Measurements from ENCODE around the gene CRP. TPM values are rescaled to one million over a fixed set of nuclear protein-coding genes. Genes with fewer than 3 reads are reported as not detected.
"Not testable (repeated sequence)": the region's sequence is repeated elsewhere in the genome, so short reads cannot be mapped to it uniquely, and the experiment has no call there.

The CRP gene
- total and polyA plus RNA-seq, 7 donors: 0.20 TPM; not detected in 6

DNA sequence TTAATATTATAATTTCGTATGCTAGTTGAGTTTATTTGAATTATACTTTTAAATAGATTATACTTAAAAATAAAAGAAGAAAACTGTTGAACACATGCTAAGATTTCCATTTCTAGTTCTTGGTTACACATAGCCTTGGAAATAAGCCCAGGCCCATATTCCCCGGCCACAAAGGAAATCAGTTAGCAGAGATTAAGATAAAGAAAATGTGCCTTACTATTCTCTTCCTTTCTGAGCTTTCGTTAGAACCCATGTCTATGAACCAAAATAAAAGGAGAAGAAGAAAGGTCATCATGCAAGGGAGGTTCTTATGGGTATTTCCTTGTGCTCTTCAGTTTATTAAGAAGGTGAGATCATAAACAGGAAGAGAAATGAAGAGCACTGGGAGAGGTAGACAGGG is 32.3 kb upstream of the CRP start:
- Histone ChIP-seq H3K27ac (no peak overlapping the region), H3K4me1 (no peaks in the 10 kb centered on the region), H3K36me3 (no peaks in the 10 kb centered on the region), H3K4me3 (no peak overlapping the region), H3K27me3 (no peaks in the 10 kb centered on the region), H3K9me3 (peaks cover 0 to 2% (median 0%) of the 10 kb centered on the region in 4 donors)
- intact Hi-C loops (cut with DNase I): no loop called here
- DNase-seq: no peak
- WGBS, 2 donors: 57 to 69% methylated on average over 3 of the region's 3 CpGs
- TF ChIP-seq EP300 (IDR thresholded peaks at IDR 0.05) (no peak), POLR2A (IDR thresholded peaks at IDR 0.05) (no peak), POLR2AphosphoS5 (IDR thresholded peaks at IDR 0.05) (no peak)
- TF ChIP-seq, protein P1, sequence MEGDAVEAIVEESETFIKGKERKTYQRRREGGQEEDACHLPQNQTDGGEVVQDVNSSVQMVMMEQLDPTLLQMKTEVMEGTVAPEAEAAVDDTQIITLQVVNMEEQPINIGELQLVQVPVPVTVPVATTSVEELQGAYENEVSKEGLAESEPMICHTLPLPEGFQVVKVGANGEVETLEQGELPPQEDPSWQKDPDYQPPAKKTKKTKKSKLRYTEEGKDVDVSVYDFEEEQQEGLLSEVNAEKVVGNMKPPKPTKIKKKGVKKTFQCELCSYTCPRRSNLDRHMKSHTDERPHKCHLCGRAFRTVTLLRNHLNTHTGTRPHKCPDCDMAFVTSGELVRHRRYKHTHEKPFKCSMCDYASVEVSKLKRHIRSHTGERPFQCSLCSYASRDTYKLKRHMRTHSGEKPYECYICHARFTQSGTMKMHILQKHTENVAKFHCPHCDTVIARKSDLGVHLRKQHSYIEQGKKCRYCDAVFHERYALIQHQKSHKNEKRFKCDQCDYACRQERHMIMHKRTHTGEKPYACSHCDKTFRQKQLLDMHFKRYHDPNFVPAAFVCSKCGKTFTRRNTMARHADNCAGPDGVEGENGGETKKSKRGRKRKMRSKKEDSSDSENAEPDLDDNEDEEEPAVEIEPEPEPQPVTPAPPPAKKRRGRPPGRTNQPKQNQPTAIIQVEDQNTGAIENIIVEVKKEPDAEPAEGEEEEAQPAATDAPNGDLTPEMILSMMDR (IDR thresholded peaks at IDR 0.05): no peak

DNA sequence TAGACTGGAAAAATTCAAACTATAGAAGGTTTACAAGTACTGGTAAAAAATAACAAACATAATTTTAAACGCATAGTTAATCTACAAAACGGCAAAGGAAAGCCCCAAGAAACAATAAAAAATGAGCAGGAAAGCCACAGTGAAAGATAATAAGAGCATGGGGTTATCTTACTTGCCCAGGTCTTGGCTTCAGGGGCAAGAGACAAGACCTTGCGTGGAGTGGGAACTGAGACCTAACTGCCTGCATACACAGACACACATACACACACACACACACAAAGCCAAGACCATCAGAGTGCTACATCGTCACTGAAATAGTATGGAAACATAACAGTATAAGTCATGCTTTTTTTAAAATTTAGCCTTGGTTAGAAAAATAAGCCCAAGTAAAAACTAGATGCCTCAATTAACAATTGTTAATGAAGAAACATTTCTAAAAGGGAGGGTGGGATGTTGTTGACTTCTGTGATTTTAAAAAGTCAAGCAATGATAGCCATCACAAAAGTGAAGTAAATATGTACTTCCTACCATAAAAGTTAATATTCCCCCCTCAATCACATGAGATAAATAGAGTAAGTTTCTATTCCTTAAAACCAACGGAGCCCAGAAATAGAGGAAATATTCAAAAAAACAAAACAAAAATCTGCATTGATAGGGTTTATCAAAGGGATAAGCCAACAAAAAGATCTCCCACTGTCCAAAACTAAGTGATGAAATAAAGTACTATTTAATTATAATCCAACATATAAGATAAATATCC is 29.4 kb upstream of the CRP start:
- intact Hi-C loops (cut with DNase I): no loop called here
- no peak for TF ChIP-seq POLR2AphosphoS5 (IDR thresholded peaks at IDR 0.05)
- TF ChIP-seq, protein P1 (IDR thresholded peaks at IDR 0.05): no peak
- no peak for TF ChIP-seq POLR2A (IDR thresholded peaks at IDR 0.05)
- TF ChIP-seq EP300 (IDR thresholded peaks at IDR 0.05): no peak
- no peaks in the 10 kb centered on the region for H3K36me3 ChIP-seq
- DNase-seq: no peak
- H3K27ac ChIP-seq: no peak overlapping the region
- no peaks in the 10 kb centered on the region for H3K4me1 ChIP-seq
- no peaks in the 10 kb centered on the region for H3K27me3 ChIP-seq
- peaks cover 0 to 2% (median 0%) of the 10 kb centered on the region in 4 donors for H3K9me3 ChIP-seq
- no peak overlapping the region for H3K4me3 ChIP-seq
- WGBS, 2 donors: 78 to 80% methylated on average over 5 of the region's 5 CpGs

DNA sequence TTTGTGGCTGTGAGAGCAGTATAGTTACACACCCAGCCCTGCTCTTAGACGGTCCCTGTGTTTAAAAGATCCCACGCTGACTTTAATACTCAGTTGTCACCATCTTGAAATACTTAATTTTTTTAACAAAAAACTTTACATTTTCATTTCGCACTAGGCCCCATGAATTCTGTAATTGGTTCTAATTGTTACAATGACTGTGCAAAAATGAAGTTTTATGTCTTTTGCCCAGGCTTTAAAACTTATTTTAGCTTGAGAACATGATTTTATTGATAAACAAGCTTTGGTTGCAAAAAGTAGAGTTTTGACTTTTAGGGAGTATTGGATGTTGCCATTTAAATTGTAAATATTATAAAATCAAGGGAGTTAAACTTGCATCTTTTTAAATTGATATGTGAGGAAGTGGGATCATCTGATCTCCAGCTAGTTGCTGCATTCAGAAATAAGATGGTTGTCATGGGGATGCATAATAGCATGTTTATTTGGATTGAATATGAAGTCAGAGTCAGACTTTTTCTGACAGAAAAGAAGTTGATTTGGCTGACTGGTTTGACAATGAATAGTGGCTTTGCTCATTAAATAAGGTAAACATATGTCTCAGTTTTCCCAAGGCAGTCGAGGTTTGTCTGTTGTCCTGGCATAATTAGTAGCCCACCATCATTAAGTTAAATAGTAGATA is 23.0 kb upstream of the CRP start:
- Histone ChIP-seq H3K36me3 (no peaks in the 10 kb centered on the region), H3K4me1 (no peaks in the 10 kb centered on the region), H3K27me3 (no peaks in the 10 kb centered on the region), H3K4me3 (no peak overlapping the region), H3K9me3 (no peaks in the 10 kb centered on the region), H3K27ac (no peak overlapping the region)
- 68 to 79% methylated on average over 4 of the region's 4 CpGs for WGBS, 2 donors
- intact Hi-C loops (cut with DNase I): no loop called here
- TF ChIP-seq POLR2AphosphoS5 (IDR thresholded peaks at IDR 0.05) (no peak), EP300 (IDR thresholded peaks at IDR 0.05) (no peak), POLR2A (IDR thresholded peaks at IDR 0.05) (no peak)
- TF ChIP-seq, protein P1 (IDR thresholded peaks at IDR 0.05): no peak
- DNase-seq: no peak

DNA sequence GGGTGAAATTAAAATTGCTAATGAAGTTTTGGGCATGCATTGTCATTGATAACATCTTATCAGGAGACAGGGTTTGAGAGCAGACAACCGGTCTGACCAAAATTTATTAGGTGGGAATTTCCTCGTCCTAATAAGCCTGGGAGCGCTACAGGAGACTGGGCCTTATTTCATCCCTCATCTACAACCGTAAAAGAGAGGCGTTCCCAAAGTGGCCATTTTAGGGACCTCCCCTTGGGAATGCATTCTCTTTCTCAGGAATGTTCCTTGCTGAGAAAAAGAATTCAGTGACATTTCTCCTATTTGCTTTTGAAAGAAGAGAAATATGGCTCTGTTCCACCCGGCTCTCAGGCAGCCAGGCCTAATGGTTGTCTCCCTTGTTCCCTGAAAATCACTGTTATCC is 8.8 kb upstream of the CRP start:
- H3K4me1 ChIP-seq; H3K27me3 ChIP-seq; H3K4me3 ChIP-seq; H3K36me3 ChIP-seq; H3K27ac ChIP-seq; DNase-seq; H3K9me3 ChIP-seq; intact Hi-C loops (cut with DNase I): not testable (repeated sequence)
- 90% methylated on average over 6 of the region's 6 CpGs for WGBS, 2 donors

DNA sequence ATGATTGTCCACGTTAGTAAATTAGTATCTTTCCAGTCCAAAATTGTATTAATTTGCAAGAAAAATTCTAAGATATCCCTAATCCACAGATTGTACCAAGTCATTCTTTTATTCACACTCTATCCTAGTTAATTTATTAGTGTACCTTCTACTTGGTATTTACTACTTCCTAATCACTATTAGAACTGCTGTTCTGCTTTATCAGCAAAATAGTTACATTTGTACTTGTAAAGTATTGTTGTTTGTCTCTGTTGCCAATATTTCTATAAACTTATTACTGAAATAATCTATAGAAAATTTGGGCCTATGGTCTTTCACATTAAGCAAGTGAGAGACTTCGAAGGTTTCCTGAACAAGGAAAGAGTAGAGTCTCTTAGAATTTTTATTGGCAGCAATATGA is 5.6 kb upstream of the CRP start:
- TF ChIP-seq POLR2AphosphoS5 (IDR thresholded peaks at IDR 0.05): no peak
- WGBS, 2 donors: 71 to 84% methylated on average over 2 of the region's 2 CpGs

More for the DNA sequence above, 5.6 kb upstream of the CRP start:
- intact Hi-C loops (cut with DNase I): no loop called here
- Histone ChIP-seq H3K36me3 (no peaks in the 10 kb centered on the region), H3K4me1 (no peaks in the 10 kb centered on the region), H3K27ac (no peak overlapping the region), H3K9me3 (peaks cover 0 to 3% (median 2%) of the 10 kb centered on the region in 4 donors), H3K27me3 (no peaks in the 10 kb centered on the region), H3K4me3 (no peak overlapping the region)
- no peak for DNase-seq
